Measurements from ENCODE around the gene MB.

DNA sequence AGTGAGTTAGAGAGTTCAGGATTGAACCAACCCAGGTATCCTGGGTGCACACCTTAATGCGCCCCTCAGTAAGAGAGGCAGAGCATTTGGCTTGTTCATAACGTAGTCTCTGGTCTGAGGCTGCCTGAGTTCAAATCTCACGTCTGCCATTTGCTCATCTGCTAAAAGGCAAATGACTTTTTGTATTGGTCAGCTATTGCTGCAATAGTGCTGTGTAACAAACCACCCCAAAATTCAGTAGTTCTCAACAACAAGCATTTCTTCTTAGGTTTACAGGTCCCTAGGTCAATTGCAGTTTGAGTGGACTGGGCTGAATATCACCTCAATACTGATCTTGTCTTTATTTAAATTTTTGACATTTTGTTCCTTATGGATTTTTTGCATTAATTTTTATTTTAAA lies 58.4 kb downstream of the MB start:
- TF ChIP-seq POLR2AphosphoS5 (IDR thresholded peaks at IDR 0.05) (no peak), CTCF (IDR thresholded peaks at IDR 0.05) (no peak)
